Transverse colon (tissue), 4 donors: ENCODE measurements around the gene TIMP1. TPM values are rescaled to one million over a fixed set of nuclear protein-coding genes. Genes with fewer than 3 reads are reported as not detected.

ENCODE experiments used
- DNase-seq: peaks from one replicate; pipeline ENCODE4 v3.0.0-alpha.2; 2019
- H3K27ac ChIP-seq, 4 donors: fragments of 200-600 bp; sonication (generic); 2 replicates each; pipeline ENCODE4 v1.5.1; 2016 to 2018; ENCODE audit warnings: inconsistent platforms in 4 of 4
- H3K27me3 ChIP-seq: fragments of 200-600 bp; sonication (generic); 2 replicates; pipeline ENCODE4 v1.5.1; 2017; ENCODE audit warnings: inconsistent platforms
- H3K36me3 ChIP-seq, 4 donors: fragments of 200-600 bp; sonication (generic); 2 replicates each; pipeline ENCODE4 v1.5.1; 2017 to 2019; ENCODE audit warnings: inconsistent platforms in 4 of 4
- H3K4me1 ChIP-seq, 4 donors: fragments of 200-600 bp; sonication (generic); 2 replicates each; pipeline ENCODE4 v1.5.1; 2017 to 2020; ENCODE audit warnings: inconsistent platforms in 4 of 4
- H3K4me3 ChIP-seq, 4 donors: fragments of 200-600 bp; sonication (generic); 1 replicate in 1 of 4; 2 replicates in 3 of 4; pipeline versions ENCODE4 v1.5.1 to v1.6.1; 2017 to 2019; ENCODE audit warnings: inconsistent platforms in 4 of 4
- H3K9me3 ChIP-seq, 2 donors: fragments of 200-600 bp; sonication (generic); 2 replicates each; pipeline ENCODE4 v1.5.1; 2017 to 2019; ENCODE audit warnings: inconsistent platforms in 2 of 2
- CTCF ChIP-seq, 5 experiments: fragments of 200-600 bp in 3 of 5; fragments of 450-650 bp in 2 of 5; sonication (generic) in 3 of 5; IDR thresholded peaks; 1 replicate in 2 of 5; 2 replicates in 3 of 5; pipeline ENCODE4 v1.5.1; 2016 to 2017; ENCODE audit warnings: antibody characterized with exemption in 5 of 5, inconsistent platforms in 3 of 5, mild to moderate bottlenecking in 2 of 5, moderate library complexity in 1 of 5
- EP300 ChIP-seq: sonication (generic); formaldehyde crosslinking; IDR thresholded peaks from one replicate; pipeline ENCODE4 v1.6.1; 2017; ENCODE audit warnings: antibody characterized with exemption, low read depth
- POLR2A ChIP-seq: fragments of 450-650 bp; IDR thresholded peaks from one replicate; pipeline ENCODE4 v1.6.1; 2016; ENCODE audit warnings: antibody characterized with exemption, mild to moderate bottlenecking, moderate library complexity
- POLR2AphosphoS5 ChIP-seq, 3 donors: sonication (generic); formaldehyde crosslinking; IDR thresholded peaks; one replicate each; pipeline ENCODE4 v1.6.1; 2016; ENCODE audit warnings: antibody characterized with exemption in 3 of 3
- WGBS, 2 donors: methylation state at CpG; one replicate each; pipeline ENCODE4 v1.1.5; 2018; ENCODE audit warnings: low coverage in 1 of 2; 5-methylcytosine and 5-hydroxymethylcytosine counted together
- in situ Hi-C, 4 donors: fragments of 200-750 bp; cut with MboI; loops; one replicate each; pipeline versions ENCODE4 v1.15.0 to v1.15.1; 2017; ENCODE audit warnings: low sequenced_read_pairs in 3 of 4, low pct_ligation_motif_present in 1 of 4, low pct_unique_long_range_greater_than_20kb in 1 of 4
- intact Hi-C: fragments of 100-400 bp; cut with DNase I; formaldehyde crosslinking; loops from one replicate; pipeline ENCODE4 v1.15.1; 2023; ENCODE audit warnings: low total_unique reads
- small RNA-seq, 4 donors: library from RNA; depleted of rRNA; stranded (forward); fragments of <200 nt; gene quantifications; one replicate each; pipeline ENCODE3, GENCODE V24; 2016
- total RNA-seq, 4 donors: library from RNA; depleted of rRNA; stranded (reverse); fragments of >200 nt; gene quantifications; one replicate each; pipeline ENCODE4 v1.1.0, GENCODE V29; 2016

TIMP1 gene
- total RNA-seq, 4 donors from 2014 or later, result 14.2 to 83.0 (median 43.6) TPM

DNA sequence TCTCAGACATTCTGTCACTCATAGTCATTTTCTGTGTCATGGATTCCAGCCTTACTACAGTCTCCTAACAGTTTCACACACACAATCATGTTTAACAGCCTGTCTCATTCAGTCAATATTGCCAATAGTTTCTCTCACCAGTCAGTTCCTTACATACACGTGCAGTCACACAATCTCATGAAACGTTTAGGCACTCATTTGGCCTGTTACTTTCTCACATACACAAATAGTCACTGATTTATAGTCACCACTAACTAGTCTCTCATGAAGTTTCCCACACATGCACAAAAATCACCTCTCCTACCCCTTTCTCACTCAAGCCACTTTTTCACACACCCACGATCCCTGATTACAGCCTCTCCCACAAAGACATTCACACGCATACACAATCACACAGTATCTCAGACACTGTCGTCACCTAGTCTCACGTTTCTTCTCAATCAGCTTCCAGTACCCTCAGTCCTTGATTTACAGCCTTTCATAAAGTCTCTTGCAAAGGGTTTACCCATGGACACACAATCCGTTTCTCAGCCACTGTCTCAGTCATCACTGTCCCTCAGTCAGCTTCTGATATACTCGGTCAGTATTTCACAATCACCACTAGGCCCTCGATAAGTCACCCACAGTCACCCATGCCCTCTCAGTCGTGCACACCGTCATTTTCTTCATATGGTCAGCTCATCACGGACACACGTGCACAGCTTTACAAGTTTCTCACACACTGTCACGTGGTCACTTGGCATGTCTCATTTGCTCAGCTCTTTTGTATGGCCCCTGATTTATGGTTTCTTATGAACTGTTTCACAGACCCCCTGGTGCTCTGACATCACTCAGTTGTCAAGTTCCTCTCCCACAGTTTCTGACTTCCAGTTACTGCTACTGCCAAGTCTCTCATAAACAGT lies 51.7 kb downstream of the TIMP1 start:
- intact Hi-C loops, result loop anchor here (10.0 kb wide), 1 partner anchor 59 kb away; no protein-coding TSS in a partner anchor
- WGBS, 2 donors, result 70% methylated on average over 13 to 14 of the region's 14 CpGs

GRCh38 chrX:47634871-47635575 lies 52.8 kb downstream of the TIMP1 start:
- intact Hi-C loops, result loop anchor here (10.0 kb wide), 1 partner anchor 60 kb away; no protein-coding TSS in a partner anchor
- DNase-seq, result no peak
- peaks cover 0 to 8% (median 0%) of the 10 kb centered on the region in 4 donors for H3K36me3 ChIP-seq
- H3K27me3 ChIP-seq, result no peaks in the 10 kb centered on the region
- no peaks in the 10 kb centered on the region for H3K4me1 ChIP-seq
- no peak overlapping the region for H3K27ac ChIP-seq
- 84% methylated on average over 16 of the region's 16 CpGs; no CpG with 5 or more reads in 1 of the 2 donors for WGBS, 2 donors
- in situ Hi-C loops, result no loop called here
- TF ChIP-seq POLR2A, result no peak
- no peak for TF ChIP-seq POLR2AphosphoS5 (IDR thresholded peaks at IDR 0.05)
- no peak for TF ChIP-seq CTCF (IDR thresholded peaks at IDR 0.05)
- TF ChIP-seq EP300, result no peak
- no peaks in the 10 kb centered on the region for H3K9me3 ChIP-seq
- no peak overlapping the region for H3K4me3 ChIP-seq

More for the DNA sequence above, 51.7 kb downstream of the TIMP1 start:
- Histone ChIP-seq H3K4me3 (no peak overlapping the region), H3K27ac (no peak overlapping the region), H3K27me3 (no peaks in the 10 kb centered on the region), H3K36me3 (no peaks in the 10 kb centered on the region), H3K4me1 (no peaks in the 10 kb centered on the region), H3K9me3 (no peaks in the 10 kb centered on the region)
- in situ Hi-C loops, result no loop called here
- TF ChIP-seq EP300 (no peak), CTCF (IDR thresholded peaks at IDR 0.05) (no peak), POLR2AphosphoS5 (IDR thresholded peaks at IDR 0.05) (no peak), POLR2A (no peak)
- no peak for DNase-seq

Small RNA genes lying within 50 kb of the gene (small RNA-seq; reads per million reads assigned to genes)
- gene MIR4769, result 0 reads per million in 4 donors

Other genes with a start within 250 kb of the TIMP1 start
- under 1 TPM in 2 of 4 donors, not detected in 2; 0.14 to 0.32 TPM for gene ZNF157, start 211.9 kb upstream of the TIMP1 start, total RNA-seq
- gene ZNF41, start 99.2 kb upstream of the TIMP1 start, total RNA-seq, result 10 to 100 TPM in 2 of 4 donors, 1 to 10 TPM in 2; 2.6 to 14.1 (median 9.2) TPM
- gene ARAF, start 21.2 kb upstream of the TIMP1 start, total RNA-seq, result 100 to 1,000 TPM in 2 of 4 donors, 10 to 100 TPM in 2; 58.4 to 247 (median 88.3) TPM
- gene SYN1, start 37.4 kb downstream of the TIMP1 start, total RNA-seq, result under 1 TPM; 0.16 to 0.41 (median 0.39) TPM
- 1 to 10 TPM in 3 of 4 donors, under 1 TPM in 1; 0.60 to 10.0 (median 3.0) TPM for gene CFP, start 47.5 kb downstream of the TIMP1 start, total RNA-seq
- 10 to 100 TPM; 11.6 to 27.5 (median 18.6) TPM for gene ELK1, start 68.1 kb downstream of the TIMP1 start, total RNA-seq
- gene UXT, start 76.7 kb downstream of the TIMP1 start, total RNA-seq, result 100 to 1,000 TPM in 2 of 4 donors, 10 to 100 TPM in 2; 21.3 to 122 (median 91.9) TPM